GM18858 (cell line): ENCODE data around the gene RYK.
A peak's percentile ranks its signal among the peaks of the same experiment; 100 is the strongest.
"Not testable (repeated sequence)": the region's sequence is repeated elsewhere in the genome, so short reads cannot be mapped to it uniquely, and the experiment has no call there.

Source experiments
- ATAC-seq: cut with Tn5 transposase; IDR thresholded peaks from one replicate; pipeline ENCODE4 v1.9.1; 2021; ENCODE audit not compliant: unreplicated experiment

RYK gene

DNA sequence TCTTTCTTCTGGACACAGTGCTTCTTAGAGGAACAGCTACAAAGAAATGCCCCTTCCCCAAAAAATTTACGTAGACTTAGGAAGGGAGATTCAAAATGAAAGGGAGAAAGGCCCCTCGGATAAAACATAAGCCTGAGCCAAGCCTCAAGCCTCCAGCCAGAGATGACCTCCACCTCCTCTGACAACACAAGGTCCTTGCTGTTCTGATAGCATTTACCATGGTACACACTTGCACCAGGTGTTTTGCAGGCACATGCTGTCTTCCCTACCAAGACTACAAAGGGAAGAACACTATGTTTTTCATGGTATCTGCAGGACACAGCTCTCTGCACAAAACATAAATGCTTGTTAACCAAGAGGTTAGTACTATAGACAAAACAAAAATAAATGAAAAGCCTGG lies 27.8 kb downstream of the RYK start:
- no peak for ATAC-seq

DNA sequence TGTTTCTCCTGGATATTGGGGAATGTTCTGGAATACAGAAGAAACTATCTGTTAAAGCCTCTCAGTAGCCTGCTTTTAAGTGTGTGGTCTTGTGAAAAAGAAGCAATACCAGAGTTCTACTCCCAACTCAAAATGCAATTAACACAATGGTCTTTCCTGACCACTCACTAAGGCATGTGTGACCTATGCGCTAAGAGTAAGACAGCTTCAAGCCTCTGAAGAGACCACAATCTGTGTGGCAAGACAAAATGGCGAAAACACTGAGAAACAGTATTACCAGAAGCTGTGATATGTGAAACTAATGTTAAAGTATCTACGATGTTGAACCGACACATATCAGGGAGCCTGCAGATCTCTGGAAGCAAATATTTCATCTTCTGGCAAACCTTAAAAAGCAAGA lies 33.8 kb downstream of the RYK start:
- ATAC-seq: no peak

DNA sequence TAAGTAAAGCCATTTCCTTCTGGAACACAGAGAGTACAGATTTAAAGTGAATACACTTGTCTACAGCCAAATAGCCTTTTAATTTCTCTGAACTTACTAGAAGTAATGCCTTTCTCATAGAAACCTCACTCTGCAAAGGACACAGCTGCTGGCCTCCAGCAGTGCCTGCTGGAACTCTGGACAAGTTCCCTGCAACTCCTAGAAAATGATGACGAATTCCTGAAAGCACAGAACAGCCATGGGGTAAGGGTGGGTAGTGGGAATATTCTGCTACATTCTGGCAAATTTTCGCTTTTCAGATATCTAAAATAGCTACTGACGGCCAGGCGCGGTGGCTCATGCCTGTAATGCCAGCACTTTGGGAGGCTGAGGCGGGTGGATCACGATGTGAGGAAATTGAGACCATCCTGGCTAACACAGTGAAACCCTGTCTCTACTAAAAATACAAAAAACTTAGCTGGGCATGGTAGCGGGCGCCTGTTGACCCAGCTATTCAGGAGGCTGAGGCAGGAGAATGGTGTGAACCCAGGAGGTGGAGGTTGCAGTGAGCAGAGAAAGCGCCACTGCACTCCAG lies 34.4 kb downstream of the RYK start:
- no peak for ATAC-seq

DNA sequence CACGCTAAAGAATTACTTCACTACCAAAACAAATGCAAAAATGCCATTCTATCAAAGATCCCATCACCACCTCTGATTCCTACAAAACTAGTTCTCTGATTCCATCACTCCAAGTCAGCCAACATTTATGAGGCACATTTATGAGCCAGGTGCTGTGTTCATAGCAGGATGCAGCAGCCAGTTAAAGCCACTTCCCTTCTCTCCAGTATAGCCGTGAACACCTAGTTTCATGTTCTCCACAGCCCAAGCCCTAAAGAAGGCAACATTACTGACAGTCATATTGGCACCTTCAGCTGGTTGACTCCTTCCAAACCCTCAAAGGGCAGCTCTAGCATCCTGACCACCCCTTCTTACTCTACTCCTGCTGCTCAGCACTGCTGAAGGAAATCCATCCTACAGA lies 36.4 kb downstream of the RYK start:
- ATAC-seq: no peak

DNA sequence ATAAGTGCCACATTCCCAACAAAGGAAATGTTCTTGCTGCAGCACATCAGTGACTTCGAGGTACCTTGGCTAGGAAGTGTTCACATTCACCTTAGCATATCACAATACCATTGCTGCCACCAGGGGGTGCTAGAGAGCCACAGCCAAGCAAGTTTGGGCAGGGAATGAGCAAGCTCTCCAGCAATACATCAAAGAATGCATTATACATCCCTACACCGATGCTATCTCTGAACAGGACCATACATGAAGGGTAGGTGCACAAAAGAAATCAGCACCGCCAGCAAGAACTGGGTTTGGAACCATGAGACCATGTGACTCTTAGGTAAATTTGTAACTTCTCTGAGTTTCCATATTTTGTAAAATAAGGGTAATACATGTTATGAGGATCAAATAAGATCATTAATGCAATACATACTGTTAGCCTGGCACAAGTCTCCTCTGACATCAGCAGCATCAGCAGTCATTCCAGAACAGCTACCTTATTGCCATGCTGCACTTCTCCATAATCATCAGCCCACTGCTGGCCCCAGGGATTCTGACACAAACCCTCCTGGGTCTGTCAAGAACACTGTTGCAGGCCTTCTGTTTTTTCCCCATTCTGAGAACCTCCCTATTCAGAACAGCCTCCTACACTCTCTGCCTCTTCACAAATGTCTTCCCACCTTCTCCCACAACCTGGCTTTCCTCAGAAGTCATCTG lies 37.5 kb downstream of the RYK start:
- peak; percentile 50 for ATAC-seq

DNA sequence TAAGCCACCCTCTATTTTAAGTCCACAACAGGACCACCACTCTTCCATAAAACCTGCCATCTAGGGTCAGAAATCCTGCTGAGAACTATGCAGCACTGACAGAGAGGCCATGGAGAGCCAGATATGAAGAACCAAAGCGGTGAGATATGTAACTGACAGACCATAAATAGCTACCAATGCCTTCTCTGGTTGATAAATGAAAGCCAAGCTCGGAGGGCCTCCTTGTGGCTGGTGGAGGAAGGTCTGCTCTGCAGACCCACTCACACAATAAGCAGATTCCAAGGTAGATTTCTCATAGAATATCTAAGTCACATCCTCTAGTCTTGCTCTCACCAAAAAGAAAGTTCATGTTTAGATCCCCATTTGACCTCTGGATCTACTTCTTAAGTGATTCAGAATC lies 38.9 kb downstream of the RYK start:
- peak; percentile 71 for ATAC-seq

DNA sequence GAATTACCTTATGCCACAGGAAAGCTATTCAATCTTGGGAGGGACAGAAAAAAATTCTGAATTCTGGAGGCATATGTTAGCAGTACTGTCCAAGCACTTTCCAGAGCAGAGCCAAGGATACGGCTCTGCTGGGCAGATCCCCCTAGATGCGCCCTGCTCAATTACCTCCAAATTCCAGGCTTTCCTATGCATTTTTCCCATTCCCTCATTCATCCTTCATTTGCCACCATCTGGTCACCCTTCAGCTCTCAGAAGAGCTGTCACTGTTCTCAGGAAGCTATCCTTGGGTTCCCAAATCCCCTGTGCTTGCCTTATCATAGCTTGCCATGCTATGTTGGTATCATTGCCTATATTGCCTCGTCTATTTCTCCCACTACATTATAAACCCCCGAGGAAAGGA lies 45.2 kb downstream of the RYK start:
- ATAC-seq: no peak

DNA sequence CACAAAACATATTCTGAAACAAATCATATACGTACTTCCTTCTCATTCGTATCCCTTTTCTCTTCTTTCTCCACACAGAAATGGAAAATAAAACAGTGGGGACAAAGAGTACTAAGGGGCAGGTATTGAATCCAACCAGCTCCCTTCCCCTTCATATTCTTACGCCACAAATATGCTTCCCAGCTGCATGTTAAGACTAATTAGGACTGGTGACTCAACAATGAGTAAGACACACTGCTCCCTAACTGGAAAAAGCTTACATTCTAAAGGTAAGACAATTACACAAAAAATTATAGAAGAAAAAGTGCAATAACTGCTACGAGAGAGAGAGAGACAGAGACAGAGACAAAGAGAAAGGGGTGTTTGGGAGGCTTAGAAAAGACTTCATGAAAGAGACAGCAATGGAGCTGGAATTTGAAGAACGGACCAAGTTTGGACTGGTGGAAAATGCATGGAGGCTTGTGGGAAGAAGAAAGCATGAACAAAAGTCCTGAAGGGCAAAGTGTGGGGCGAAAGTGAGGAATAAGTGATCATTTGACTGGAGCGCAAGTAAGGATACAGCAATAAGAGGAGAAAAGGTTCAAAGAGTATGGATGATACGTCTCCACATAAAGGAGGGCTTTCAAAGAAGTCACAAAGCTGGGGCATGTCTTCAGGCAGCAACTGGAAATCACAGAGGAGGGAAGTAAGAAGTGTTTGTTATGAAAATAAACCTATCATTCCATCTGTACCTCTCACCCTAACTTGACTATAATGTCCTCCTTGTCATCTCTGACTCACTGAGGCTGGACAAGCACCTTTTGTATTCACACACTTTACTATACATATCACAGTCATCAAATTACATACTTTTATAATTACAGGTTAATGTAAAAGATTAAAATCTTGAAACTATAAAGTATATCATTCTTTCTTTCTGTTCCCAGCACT lies 49.2 kb downstream of the RYK start:
- ATAC-seq: no peak

DNA sequence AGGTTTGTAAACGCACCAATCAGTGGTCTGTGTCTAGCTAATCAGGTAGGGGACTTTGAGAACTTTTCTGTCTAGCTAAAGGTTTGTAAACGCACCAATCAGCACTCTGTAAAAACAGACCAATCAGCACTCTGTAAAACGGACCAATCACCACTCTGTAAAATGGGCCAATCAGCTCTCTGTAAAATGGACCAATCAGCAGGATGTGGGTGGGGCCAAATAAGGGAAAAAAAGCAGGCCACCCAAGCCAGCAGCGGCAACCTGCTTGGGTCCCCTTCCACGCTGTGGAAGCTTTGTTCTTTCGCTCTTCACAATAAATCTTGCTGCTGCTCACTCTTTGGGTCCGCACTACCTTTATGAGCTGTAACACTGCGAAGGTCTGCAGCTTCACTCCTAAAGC lies 50.8 kb downstream of the RYK start:
- not testable (repeated sequence) for ATAC-seq

DNA sequence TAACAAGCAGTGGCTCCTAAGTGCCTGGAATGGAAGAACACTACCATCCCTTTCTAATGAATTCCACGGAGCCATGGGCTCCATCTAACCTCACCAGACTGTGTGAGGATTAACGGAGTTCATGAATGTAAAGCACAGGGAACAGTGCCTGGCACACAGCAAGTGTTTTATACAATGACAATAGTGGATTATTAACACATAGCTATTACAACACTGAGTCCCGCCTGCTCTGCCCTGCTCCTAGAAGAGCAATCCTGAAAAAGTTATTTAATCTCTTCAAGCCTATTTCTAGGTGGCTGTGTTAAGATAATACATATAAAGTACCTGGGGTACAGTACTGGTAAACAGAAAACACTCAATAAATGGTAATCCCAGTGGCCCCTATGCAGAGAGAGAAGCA lies 51.4 kb downstream of the RYK start:
- no peak for ATAC-seq

DNA sequence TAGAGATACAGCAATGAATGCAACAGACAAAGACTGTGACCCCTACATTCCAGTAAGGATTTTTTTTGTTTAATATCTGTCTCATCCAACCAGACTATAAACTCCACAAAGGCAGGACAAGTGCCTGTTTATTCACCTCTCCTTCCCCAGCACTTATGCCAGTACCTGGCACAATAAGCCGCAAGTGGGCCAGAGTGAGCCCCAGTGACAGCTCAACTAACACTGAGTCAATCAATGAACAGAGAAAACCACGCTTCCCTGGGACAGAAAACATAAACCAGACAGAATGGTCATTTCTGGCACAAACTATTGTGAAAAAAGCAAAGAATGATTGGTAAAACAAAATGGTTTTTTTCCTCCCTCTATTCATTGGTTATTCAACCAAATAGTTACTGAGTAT lies 52.2 kb downstream of the RYK start:
- no peak for ATAC-seq

DNA sequence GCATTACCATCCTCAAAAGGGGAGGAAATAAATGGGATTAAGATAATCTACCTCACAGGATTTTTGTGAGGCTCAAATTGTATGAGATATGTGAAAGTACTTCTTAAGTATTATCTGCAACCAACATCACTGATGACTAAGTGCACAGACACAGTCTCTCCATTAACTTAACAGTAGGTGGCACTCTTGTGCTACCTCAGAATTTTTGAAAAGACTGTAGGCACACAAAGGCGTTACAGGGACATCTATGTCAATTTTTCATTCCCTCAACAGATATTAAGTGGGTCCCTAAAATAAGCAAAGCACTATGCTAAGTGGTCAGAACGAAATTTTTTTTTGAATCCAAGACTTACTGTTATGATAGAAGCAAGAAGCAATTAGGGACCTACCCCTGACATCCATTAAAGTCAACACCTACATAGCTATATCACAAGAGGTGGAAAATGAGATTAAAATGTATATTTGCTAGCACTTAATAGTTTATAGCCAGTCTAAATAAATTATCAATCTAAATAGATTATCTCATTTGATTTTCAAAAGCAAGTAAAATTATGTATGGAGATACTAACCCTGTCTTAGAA lies 52.9 kb downstream of the RYK start:
- ATAC-seq: peak; percentile 58

DNA sequence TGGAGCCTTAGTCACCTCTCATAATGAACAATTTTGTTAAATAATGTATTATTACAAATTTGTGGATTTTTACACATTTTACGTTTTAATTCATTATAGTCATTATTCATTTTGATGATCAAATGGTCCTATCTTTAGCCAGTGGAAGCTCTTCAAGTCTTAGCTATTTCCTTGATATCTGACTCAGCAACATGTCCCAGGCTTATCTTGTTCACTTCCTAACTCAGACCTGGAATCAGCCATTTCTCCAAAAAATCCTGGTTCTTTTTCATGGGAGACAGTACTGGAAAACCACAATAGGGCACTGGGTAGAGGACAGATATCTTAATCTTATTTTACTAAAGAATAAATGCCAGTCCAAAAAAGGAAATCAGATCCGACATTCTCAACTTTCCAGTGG lies 56.4 kb downstream of the RYK start:
- ATAC-seq: no peak

DNA sequence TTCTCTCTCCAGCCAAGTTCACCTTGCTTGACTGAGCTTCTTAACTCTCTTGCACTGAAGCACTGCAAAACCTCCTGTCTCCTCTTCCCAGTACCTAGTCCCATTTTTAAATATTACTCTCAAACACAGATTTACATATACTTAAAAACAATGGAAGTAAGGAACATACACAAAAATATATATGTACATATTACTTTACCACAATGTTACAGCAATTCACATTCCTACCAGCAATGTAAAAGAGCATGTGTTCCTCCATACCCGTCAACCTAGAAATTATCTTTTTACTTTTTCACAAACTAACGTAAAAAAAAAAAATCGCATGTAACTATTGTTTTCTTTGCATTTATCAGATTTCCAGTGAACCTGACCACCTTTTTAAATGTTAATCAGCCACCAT lies 60.4 kb downstream of the RYK start:
- no peak for ATAC-seq

DNA sequence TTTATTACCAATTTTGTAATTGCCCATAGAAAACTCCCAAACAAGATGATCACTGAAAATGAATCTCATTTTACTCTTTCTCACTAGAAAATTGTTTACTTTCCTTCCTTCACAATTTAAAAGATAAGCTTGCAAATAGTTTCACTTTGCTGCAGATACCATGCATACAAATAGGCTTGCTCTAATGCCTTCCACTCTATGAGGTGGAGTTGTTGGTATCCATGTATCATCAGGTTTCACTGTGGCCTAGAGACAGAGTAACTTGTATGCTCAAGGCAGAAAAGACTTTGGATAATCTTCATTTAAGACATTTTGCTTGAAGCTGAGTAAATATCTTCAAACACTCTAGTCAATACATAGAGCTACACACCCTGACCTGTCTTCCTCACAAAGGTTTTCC lies 60.8 kb downstream of the RYK start:
- no peak for ATAC-seq

DNA sequence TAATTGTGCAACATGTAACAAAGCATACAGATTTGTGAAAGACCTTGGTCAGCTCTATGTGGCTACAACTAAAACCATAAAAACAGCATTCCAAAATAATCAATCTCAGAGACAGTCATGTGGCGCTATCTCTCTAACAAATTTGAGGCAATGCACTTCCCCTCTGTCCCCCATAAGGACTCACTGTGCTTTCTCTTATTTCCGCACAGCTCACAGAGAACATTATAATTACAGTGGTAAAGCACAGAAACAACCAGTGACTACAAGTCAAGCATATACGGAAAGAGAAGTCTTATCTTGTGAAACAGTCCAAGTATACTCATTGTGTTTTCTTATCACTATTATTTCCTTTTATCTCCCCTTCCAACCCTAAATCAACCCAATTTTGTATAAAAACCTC lies 64.3 kb downstream of the RYK start:
- no peak for ATAC-seq

DNA sequence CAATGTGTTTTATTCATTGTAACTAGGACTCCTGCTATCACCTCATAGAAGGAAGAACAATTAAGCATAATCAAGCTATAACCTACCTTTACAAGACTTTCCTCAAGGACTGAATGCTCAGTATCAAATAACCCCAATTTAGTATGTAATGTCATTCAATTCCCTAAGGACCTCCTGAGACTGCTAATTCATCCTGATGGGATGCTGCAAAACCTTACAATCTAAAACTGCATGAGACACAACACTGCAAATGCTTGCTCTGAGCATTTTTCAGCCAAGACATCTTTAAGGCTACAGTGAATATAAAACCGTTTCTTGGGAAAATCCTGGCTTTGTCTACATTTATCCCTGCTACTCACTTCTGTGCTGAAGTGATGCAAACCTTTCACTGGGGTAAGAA lies 69.9 kb downstream of the RYK start:
- ATAC-seq: no peak

DNA sequence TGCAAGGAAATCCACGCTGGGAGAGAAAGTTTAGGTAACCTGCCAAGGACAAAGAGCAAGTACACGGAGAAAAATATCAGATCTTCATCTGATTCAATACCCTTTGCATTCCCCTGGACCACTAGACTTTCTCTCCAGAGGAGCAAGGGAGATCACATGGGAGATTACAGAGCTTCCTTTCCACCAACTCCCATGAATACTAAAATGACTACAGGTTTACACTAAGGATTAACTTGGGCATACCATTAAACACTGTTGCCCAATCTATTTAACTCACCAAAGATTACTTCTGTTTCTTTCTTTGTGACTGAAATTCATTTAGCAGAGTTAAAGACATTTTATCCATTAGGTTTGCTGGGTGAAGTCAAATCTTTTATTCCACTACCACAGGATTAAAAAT lies 71.2 kb downstream of the RYK start:
- ATAC-seq: no peak

DNA sequence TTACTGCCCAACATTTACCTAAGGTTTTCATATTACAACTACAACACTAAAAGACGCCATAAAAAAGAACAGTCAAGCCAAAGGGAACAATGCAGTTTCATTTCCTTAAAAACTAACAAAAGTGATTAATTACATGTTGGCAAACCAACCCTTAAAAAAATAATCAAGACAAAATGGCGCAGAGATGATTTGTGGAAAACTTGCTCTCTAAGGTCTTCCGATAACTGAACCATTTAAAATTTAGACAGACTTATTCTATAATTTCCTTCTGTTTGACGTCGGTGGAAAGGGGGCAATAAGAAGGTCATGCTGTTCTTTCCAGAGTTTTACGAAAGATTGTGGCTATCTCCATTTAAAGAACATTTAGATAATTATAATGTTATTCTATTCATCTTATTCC lies 87.6 kb downstream of the RYK start:
- no peak for ATAC-seq

DNA sequence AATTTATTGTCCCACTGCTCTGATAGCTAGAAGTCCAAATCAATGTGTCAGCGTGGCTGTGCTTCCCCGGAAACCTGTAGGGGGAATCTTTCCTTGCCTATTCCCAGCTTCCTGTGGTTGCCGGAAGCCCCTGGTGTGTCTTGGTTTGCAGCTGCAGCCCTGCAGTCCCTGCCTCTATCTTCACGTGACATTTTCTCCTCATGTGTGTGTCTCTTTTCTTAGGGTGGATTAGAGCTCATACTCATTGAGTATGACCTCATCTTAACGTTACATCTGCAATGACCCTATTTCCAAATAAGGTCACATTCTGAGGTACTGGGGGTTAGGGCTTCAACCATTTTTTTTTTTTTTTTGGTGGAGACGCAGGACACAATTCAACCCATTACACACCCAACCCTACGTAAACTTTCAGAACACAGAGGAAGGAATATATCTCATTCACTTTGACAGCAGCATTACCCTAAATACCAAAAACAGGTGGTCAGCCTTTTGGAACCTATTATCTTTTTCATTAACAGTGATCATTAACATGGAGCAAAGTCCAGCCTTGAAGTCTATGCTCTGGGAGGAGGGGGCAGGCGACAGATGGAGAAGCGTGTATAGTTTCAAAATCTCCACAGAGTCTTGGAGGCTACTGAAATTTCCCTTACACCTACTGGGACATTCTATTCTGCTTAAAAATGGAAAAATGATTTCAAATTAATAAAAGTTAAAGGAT lies 88.6 kb downstream of the RYK start:
- no peak for ATAC-seq

DNA sequence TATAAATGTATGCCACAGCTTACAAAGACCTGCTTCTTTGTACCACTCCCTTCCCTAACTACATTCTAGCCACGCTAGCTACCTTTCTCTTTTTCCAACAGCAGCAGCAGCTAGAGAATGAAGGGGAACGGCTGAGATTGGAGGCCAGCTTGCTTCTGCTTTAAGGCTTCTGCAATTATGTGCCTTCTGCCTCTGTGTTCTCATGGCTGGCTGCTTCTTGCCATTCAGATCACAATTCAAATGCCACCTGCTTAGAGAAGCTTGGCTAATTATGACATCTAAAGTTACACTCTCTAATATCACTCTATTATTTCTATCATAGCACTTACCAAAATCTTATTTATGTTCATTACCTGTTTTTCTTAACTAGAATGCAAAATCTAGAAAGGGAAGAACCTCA lies 95.2 kb downstream of the RYK start:
- ATAC-seq: no peak
